ENCODE results near the gene POU2F2.

- TF ChIP-seq RARB (CRISPR knock-in tag; IDR thresholded peaks at IDR 0.05) = no peak
- TF ChIP-seq ZFP30 (CRISPR knock-in tag; IDR thresholded peaks at IDR 0.05) = no peak
- TF ChIP-seq CSDC2 (CRISPR knock-in tag; IDR thresholded peaks at IDR 0.05) = no peak
- no peak for TF ChIP-seq ZFP3 (CRISPR knock-in tag; IDR thresholded peaks at IDR 0.05)
These were observed 21.6 kb downstream of the POU2F2 start for GRCh38 chr19:42110658-42111057.
